HepG2 (cell line): ENCODE measurements around the gene PPHLN1. TPM values are rescaled to one million over a fixed set of nuclear protein-coding genes. Genes with fewer than 3 reads are reported as not detected.

Experiments used
- CCDC6 ChIP-seq: sonication (generic); formaldehyde crosslinking; IDR thresholded peaks from 2 replicates; pipeline ENCODE4 v1.8.1; 2022; ENCODE audit warnings: mild to moderate bottlenecking, missing genetic modification reagents, moderate library complexity
- KLF9 ChIP-seq: IDR thresholded peaks from 2 replicates; pipeline ENCODE4 v1.6.1; 2016; ENCODE audit warnings: low read depth
- NR2C2 ChIP-seq: sonication (generic); formaldehyde crosslinking; IDR thresholded peaks from 2 replicates; pipeline ENCODE4 v1.4.0; 2020; ENCODE audit warnings: missing genetic modification reagents, mild to moderate bottlenecking, moderate library complexity, borderline replicate concordance
- PAWR ChIP-seq: sonication (generic); formaldehyde crosslinking; IDR thresholded peaks from 2 replicates; pipeline ENCODE4 v1.4.0; 2020; ENCODE audit warnings: missing genetic modification reagents, mild to moderate bottlenecking, borderline replicate concordance
- POLR2G ChIP-seq: fragments of 200-400 bp; formaldehyde crosslinking; IDR thresholded peaks from 2 replicates; pipeline ENCODE4 v1.6.1; 2018; ENCODE audit warnings: mild to moderate bottlenecking, low read depth, low read length, moderate library complexity
- RBM39 ChIP-seq: fragments of 200-400 bp; formaldehyde crosslinking; IDR thresholded peaks from one replicate; pipeline ENCODE4 v1.6.1; 2018; ENCODE audit warnings: antibody characterized with exemption, mild to moderate bottlenecking, low read depth, low read length; ENCODE audit not compliant: poor library complexity, severe bottlenecking
- SMYD3 ChIP-seq: sonication (generic); formaldehyde crosslinking; IDR thresholded peaks from 2 replicates; pipeline ENCODE4 v1.8.1; 2023; ENCODE audit warnings: mild to moderate bottlenecking, missing genetic modification reagents
- TRIM24 ChIP-seq: sonication (generic); formaldehyde crosslinking; IDR thresholded peaks from 2 replicates; pipeline ENCODE4 v1.8.0; 2022; ENCODE audit warnings: mild to moderate bottlenecking, missing genetic modification reagents
- WIZ ChIP-seq: sonication (generic); formaldehyde crosslinking; IDR thresholded peaks from 2 replicates; pipeline ENCODE4 v1.5.1; 2020; ENCODE audit warnings: mild to moderate bottlenecking, missing genetic modification reagents
- ZNF589 ChIP-seq: sonication (generic); formaldehyde crosslinking; conservative IDR thresholded peaks from 2 replicates; pipeline ENCODE4 v1.8.0; 2022; ENCODE audit warnings: mild to moderate bottlenecking, moderate library complexity, missing genetic modification reagents
- ZSCAN21 ChIP-seq: sonication (generic); formaldehyde crosslinking; IDR thresholded peaks from 2 replicates; pipeline ENCODE4 v1.8.0; 2022; ENCODE audit warnings: mild to moderate bottlenecking, missing genetic modification reagents, moderate library complexity, borderline replicate concordance
- polyA plus RNA-seq, 8 experiments: library from polyadenylated mRNA; depleted of rRNA in 3 of 8; stranded (reverse) in 7 of 8; unstranded in 1 of 8; fragments of >200 nt; fragmentation: Illumina TruSeq in 4 of 8; extraction: Trizol in 4 of 8; gene quantifications; 2 replicates each; pipeline versions ENCODE4 v1.2.1 to v1.2.3, GENCODE V29; 2011 to 2016; ENCODE audit warnings: low read depth in 4 of 8, missing spikeins in 1 of 8, mixed read lengths in 1 of 8; ENCODE audit not compliant: insufficient read depth in 1 of 8
- total RNA-seq, 5 experiments: library from RNA; depleted of rRNA; stranded (reverse); fragments of >200 nt; fragmentation: Illumina TruSeq; extraction: Trizol; gene quantifications; 2 replicates each; pipeline ENCODE4 v1.2.3, GENCODE V29; 2016; ENCODE audit warnings: low read depth in 1 of 5
- TF ChIP-seq, protein P1 (sequence below): sonication (generic); formaldehyde crosslinking; IDR thresholded peaks from 2 replicates; pipeline ENCODE4 v1.5.1; 2020; ENCODE audit warnings: missing genetic modification reagents, mild to moderate bottlenecking, borderline replicate concordance
- TF ChIP-seq, protein P2 (sequence below): sonication (generic); formaldehyde crosslinking; IDR thresholded peaks from 2 replicates; pipeline ENCODE4 v1.5.1; 2020; ENCODE audit warnings: mild to moderate bottlenecking, missing genetic modification reagents, borderline replicate concordance
- TF ChIP-seq, protein P3 (sequence below): sonication (generic); formaldehyde crosslinking; IDR thresholded peaks from 2 replicates; pipeline ENCODE4 v1.8.1; 2023; ENCODE audit warnings: mild to moderate bottlenecking, missing genetic modification reagents
- TF ChIP-seq, protein P4 (sequence below): sonication (generic); formaldehyde crosslinking; IDR thresholded peaks from 2 replicates; pipeline ENCODE4 v1.9.0; 2022; ENCODE audit warnings: low read depth, missing genetic modification reagents
- TF ChIP-seq, protein P5 (sequence below): IDR thresholded peaks from 2 replicates; pipeline ENCODE4 v1.6.1; 2016; ENCODE audit warnings: low read depth, control low read depth

Gene PPHLN1
- total and polyA plus RNA-seq, 2 of the 13 experiments (the other 11 are each of a cell fraction or from before 2014, with no cell fraction given): 43.4 to 66.0 TPM

DNA sequence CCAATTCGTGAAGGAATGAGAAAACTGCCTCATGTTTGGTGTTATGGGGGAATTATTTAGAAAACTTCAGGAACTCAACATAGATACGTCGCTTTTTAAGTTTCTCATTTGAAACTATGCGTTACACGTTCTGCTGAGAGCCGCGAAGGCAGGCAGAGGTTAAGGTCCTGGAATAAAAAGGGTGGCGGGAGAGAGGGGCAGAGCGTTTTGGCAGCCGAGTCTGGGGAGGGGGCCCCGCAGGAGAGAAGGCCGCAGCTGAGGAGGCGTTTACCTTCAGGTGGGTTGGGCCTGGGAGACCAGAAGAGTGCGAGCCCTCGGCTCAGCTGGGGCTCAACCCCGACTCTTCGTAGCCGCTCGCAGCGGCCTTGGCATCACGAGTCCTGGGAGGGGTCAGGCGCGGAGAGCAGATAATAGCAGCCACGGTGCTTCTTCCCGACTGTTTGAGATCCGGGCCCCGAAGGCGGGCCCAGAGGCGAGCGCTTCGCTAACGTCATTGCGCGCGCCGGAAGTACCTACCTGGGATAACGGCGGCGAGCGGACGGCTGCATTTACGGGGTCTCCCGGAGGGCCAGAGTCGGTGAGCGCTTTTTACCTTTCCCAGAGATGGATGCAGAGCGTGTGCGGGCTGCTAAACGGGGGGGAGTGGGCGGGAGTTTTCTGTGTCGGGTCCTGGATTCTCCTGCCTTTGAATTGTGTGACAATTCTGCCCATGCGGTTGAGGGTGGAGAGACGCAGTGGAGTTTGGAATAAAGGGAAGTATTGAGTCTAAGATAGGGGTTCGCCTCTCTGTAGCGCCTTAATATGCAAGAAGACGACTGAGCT lies at the start of gene PPHLN1, which contains the start of gene ZCRB1 (continued):
- TF ChIP-seq SMYD3 (CRISPR knock-in tag) (0 out of 2 replicates have a peak, but pooled peaks have one; percentile 19), KLF9 (CRISPR knock-in tag) (no peak), PAWR (CRISPR knock-in tag) (no peak), TRIM24 (CRISPR knock-in tag) (no peak), POLR2G (peak; percentile 92), CCDC6 (CRISPR knock-in tag) (peak; percentile 39; the same call in 1 of the 2 replicates), ZNF589 (CRISPR knock-in tag) (no peak), NR2C2 (no peak; the same call in 1 of the 2 replicates), WIZ (CRISPR knock-in tag) (no peak), RBM39 (peak; percentile 38), ZSCAN21 (CRISPR knock-in tag) (peak; percentile 59; the same call in 1 of the 2 replicates)
- TF ChIP-seq, protein P1, sequence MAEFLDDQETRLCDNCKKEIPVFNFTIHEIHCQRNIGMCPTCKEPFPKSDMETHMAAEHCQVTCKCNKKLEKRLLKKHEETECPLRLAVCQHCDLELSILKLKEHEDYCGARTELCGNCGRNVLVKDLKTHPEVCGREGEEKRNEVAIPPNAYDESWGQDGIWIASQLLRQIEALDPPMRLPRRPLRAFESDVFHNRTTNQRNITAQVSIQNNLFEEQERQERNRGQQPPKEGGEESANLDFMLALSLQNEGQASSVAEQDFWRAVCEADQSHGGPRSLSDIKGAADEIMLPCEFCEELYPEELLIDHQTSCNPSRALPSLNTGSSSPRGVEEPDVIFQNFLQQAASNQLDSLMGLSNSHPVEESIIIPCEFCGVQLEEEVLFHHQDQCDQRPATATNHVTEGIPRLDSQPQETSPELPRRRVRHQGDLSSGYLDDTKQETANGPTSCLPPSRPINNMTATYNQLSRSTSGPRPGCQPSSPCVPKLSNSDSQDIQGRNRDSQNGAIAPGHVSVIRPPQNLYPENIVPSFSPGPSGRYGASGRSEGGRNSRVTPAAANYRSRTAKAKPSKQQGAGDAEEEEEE: no peak
- TF ChIP-seq, protein P2, sequence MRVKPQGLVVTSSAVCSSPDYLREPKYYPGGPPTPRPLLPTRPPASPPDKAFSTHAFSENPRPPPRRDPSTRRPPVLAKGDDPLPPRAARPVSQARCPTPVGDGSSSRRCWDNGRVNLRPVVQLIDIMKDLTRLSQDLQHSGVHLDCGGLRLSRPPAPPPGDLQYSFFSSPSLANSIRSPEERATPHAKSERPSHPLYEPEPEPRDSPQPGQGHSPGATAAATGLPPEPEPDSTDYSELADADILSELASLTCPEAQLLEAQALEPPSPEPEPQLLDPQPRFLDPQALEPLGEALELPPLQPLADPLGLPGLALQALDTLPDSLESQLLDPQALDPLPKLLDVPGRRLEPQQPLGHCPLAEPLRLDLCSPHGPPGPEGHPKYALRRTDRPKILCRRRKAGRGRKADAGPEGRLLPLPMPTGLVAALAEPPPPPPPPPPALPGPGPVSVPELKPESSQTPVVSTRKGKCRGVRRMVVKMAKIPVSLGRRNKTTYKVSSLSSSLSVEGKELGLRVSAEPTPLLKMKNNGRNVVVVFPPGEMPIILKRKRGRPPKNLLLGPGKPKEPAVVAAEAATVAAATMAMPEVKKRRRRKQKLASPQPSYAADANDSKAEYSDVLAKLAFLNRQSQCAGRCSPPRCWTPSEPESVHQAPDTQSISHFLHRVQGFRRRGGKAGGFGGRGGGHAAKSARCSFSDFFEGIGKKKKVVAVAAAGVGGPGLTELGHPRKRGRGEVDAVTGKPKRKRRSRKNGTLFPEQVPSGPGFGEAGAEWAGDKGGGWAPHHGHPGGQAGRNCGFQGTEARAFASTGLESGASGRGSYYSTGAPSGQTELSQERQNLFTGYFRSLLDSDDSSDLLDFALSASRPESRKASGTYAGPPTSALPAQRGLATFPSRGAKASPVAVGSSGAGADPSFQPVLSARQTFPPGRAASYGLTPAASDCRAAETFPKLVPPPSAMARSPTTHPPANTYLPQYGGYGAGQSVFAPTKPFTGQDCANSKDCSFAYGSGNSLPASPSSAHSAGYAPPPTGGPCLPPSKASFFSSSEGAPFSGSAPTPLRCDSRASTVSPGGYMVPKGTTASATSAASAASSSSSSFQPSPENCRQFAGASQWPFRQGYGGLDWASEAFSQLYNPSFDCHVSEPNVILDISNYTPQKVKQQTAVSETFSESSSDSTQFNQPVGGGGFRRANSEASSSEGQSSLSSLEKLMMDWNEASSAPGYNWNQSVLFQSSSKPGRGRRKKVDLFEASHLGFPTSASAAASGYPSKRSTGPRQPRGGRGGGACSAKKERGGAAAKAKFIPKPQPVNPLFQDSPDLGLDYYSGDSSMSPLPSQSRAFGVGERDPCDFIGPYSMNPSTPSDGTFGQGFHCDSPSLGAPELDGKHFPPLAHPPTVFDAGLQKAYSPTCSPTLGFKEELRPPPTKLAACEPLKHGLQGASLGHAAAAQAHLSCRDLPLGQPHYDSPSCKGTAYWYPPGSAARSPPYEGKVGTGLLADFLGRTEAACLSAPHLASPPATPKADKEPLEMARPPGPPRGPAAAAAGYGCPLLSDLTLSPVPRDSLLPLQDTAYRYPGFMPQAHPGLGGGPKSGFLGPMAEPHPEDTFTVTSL (CRISPR knock-in tag): peak; percentile 55; the same call in 1 of the 2 replicates
- TF ChIP-seq, protein P3, sequence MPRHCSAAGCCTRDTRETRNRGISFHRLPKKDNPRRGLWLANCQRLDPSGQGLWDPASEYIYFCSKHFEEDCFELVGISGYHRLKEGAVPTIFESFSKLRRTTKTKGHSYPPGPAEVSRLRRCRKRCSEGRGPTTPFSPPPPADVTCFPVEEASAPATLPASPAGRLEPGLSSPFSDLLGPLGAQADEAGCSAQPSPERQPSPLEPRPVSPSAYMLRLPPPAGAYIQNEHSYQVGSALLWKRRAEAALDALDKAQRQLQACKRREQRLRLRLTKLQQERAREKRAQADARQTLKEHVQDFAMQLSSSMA (CRISPR knock-in tag): 0 out of 2 replicates have a peak, but pooled peaks have one; percentile 48
- TF ChIP-seq, protein P4, sequence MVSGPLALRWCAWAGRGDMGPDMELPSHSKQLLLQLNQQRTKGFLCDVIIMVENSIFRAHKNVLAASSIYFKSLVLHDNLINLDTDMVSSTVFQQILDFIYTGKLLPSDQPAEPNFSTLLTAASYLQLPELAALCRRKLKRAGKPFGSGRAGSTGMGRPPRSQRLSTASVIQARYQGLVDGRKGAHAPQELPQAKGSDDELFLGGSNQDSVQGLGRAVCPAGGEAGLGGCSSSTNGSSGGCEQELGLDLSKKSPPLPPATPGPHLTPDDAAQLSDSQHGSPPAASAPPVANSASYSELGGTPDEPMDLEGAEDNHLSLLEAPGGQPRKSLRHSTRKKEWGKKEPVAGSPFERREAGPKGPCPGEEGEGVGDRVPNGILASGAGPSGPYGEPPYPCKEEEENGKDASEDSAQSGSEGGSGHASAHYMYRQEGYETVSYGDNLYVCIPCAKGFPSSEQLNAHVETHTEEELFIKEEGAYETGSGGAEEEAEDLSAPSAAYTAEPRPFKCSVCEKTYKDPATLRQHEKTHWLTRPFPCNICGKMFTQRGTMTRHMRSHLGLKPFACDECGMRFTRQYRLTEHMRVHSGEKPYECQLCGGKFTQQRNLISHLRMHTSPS (CRISPR knock-in tag): no peak
- TF ChIP-seq, protein P5, sequence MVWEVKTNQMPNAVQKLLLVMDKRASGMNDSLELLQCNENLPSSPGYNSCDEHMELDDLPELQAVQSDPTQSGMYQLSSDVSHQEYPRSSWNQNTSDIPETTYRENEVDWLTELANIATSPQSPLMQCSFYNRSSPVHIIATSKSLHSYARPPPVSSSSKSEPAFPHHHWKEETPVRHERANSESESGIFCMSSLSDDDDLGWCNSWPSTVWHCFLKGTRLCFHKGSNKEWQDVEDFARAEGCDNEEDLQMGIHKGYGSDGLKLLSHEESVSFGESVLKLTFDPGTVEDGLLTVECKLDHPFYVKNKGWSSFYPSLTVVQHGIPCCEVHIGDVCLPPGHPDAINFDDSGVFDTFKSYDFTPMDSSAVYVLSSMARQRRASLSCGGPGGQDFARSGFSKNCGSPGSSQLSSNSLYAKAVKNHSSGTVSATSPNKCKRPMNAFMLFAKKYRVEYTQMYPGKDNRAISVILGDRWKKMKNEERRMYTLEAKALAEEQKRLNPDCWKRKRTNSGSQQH (CRISPR knock-in tag): no peak
